ENCODE data around the gene CNTRL. TPM values are rescaled to one million over a fixed set of nuclear protein-coding genes. Genes with fewer than 3 reads are reported as not detected.
A peak's percentile ranks its signal among the peaks of the same experiment; 100 is the strongest.

The CNTRL gene
- total RNA-seq, 4 donors from 2014 or later = 23.4 to 32.7 (median 31.0) TPM

DNA sequence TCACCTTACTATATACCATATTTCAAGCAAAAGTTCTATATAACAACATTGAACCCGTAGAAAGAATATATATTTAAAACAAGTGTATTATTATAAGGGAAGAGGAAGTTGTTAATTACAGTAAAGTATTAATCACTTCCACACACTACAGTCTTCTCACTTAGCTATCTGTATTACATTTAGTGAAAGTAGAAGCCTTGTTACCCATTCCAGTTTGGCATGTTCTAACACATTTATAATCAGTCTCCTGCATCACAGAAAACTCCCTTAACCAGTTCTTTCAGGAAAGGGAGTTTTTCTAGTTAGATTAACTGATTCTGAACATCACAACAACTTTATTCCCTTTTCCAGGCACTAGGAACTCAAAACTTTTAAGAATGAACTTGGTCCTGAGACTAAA, 120.0 kb downstream of the CNTRL start:
- Histone ChIP-seq H3K27ac (no peak overlapping the region), H3K4me3 (no peak overlapping the region), H3K36me3 (no peaks in the 10 kb centered on the region), H3K9me3 (no peaks in the 10 kb centered on the region), H3K27me3 (no peaks in the 10 kb centered on the region), H3K4me1 (peaks cover 0 to 100% (median 64%) of the 10 kb centered on the region in 4 donors)
- DNase-seq (ENCODE audit: low spot score in 2 of 2) = no peak
- no peak for TF ChIP-seq POLR2A (IDR thresholded peaks at IDR 0.05)
- 13 to 16% methylated on average over 1 of the region's 1 CpG for WGBS, 2 donors

DNA sequence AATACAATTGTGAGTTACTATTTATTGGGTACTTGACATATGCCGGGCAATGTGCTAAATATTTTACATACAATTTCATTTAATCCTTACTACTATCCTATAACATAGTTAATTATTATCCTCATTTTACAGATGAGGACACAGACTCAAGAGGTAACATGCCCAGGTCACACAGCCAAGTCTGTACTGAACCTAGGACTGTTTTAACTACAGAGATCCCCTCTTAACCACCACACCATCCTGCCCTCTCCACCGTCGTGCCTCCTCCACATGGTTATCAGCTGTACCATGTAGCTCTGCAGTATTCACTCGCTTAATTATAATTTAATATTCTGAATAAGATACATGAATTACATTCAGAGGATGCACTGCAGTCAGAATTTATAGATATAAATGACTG, 121.6 kb downstream of the CNTRL start:
- TF ChIP-seq POLR2A (IDR thresholded peaks at IDR 0.05) = no peak
- TF ChIP-seq, protein P1, sequence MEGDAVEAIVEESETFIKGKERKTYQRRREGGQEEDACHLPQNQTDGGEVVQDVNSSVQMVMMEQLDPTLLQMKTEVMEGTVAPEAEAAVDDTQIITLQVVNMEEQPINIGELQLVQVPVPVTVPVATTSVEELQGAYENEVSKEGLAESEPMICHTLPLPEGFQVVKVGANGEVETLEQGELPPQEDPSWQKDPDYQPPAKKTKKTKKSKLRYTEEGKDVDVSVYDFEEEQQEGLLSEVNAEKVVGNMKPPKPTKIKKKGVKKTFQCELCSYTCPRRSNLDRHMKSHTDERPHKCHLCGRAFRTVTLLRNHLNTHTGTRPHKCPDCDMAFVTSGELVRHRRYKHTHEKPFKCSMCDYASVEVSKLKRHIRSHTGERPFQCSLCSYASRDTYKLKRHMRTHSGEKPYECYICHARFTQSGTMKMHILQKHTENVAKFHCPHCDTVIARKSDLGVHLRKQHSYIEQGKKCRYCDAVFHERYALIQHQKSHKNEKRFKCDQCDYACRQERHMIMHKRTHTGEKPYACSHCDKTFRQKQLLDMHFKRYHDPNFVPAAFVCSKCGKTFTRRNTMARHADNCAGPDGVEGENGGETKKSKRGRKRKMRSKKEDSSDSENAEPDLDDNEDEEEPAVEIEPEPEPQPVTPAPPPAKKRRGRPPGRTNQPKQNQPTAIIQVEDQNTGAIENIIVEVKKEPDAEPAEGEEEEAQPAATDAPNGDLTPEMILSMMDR (IDR thresholded peaks at IDR 0.05) = no peak
- Histone ChIP-seq H3K27me3 (no peaks in the 10 kb centered on the region), H3K4me3 (no peak overlapping the region), H3K9me3 (no peaks in the 10 kb centered on the region), H3K27ac (no peak overlapping the region), H3K36me3 (no peaks in the 10 kb centered on the region), H3K4me1 (peaks cover 0 to 93% (median 70%) of the 10 kb centered on the region in 4 donors)
- WGBS, 2 donors = 53 to 56% methylated on average over 4 of the region's 4 CpGs
- no peak for DNase-seq (ENCODE audit: low spot score in 2 of 2)

DNA sequence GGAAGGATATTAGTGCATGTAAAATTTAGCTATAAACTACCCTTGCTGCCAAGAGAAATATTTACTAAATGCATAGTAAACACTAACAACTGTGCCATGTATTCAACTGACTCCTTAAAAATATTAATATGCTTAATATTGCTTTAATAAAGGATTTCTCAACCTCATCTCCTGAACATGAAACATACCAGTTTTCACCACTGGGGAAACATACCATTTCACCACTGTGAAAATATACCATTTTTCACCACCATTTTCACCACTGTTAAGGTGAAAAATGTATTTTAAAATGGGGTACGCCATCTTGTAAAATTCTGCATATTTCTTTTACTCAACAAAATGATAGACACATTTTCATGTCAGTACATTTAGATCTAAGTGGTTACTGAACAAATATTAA, 122.4 kb downstream of the CNTRL start:
- H3K27ac ChIP-seq = no peak overlapping the region
- no peaks in the 10 kb centered on the region for H3K36me3 ChIP-seq
- DNase-seq (ENCODE audit: low spot score in 2 of 2) = no peak
- WGBS, 2 donors = 96 to 100% methylated on average over 1 of the region's 1 CpG
- peaks cover 0 to 87% (median 66%) of the 10 kb centered on the region in 4 donors for H3K4me1 ChIP-seq
- no peaks in the 10 kb centered on the region for H3K9me3 ChIP-seq
- no peaks in the 10 kb centered on the region for H3K27me3 ChIP-seq
- no peak overlapping the region for H3K4me3 ChIP-seq
- TF ChIP-seq, protein P1 (IDR thresholded peaks at IDR 0.05) = no peak
- no peak for TF ChIP-seq POLR2A (IDR thresholded peaks at IDR 0.05)
- TF ChIP-seq EP300 (IDR thresholded peaks at IDR 0.05) = no peak

DNA sequence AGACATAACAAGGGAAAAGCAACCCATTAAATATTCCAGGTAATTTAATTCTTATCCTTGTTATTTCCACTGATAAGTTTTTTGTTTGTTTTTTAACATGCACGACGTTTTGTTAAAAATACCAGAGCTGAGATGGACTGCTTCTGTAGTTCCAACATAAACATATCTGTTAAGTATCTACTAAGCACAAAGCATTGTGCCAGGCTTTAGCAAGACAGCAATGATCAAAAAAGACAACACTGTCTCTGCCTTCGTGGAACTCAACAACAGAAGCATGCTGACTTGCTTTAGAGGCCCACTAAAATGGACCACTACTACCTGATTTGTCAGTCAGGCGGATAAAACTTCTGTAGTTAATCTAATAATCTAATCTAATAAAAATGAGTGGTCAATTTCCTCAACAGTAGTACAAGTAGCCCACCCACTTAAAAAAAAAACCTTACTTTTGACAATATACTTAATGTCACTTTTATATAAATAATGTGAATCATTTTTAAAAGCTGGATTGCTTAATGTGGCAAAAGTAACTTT, 123.8 kb downstream of the CNTRL start:
- Histone ChIP-seq H3K9me3 (no peaks in the 10 kb centered on the region), H3K27me3 (no peaks in the 10 kb centered on the region), H3K27ac (no peak overlapping the region), H3K4me3 (no peak overlapping the region), H3K4me1 (peaks cover 0 to 76% (median 57%) of the 10 kb centered on the region in 4 donors), H3K36me3 (no peaks in the 10 kb centered on the region)
- 32 to 34% methylated on average over 4 of the region's 4 CpGs for WGBS, 2 donors
- no peak for DNase-seq (ENCODE audit: low spot score in 2 of 2)
- TF ChIP-seq POLR2A (IDR thresholded peaks at IDR 0.05) = no peak
- TF ChIP-seq, protein P1 (IDR thresholded peaks at IDR 0.05) = no peak

DNA sequence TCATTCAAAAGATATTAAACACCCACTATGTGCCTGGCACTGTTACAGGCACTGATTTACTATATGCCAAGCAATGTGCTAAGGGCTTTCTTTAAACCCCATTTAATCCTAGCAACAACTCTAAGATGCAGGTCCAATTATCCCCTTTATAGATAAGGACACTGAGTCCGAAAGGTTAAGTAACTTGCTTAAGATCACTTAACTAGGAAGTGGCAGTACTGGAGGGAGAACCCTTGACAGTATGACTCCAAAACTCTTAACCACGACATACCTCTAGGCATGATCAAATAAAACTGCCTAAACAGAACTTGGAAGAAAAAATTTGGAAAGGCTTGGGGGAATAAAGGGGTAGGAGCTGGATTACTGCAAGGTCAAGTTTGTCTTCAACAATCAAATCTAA, 125.2 kb downstream of the CNTRL start:
- TF ChIP-seq POLR2A (IDR thresholded peaks at IDR 0.05) (no peak), EP300 (IDR thresholded peaks at IDR 0.05) (no peak)
- TF ChIP-seq, protein P1 (IDR thresholded peaks at IDR 0.05) = no peak
- Histone ChIP-seq H3K9me3 (no peaks in the 10 kb centered on the region), H3K4me1 (peaks cover 0 to 62% (median 50%) of the 10 kb centered on the region in 4 donors), H3K36me3 (no peaks in the 10 kb centered on the region), H3K27ac (peak overlapping the region in 1 of 4 donors; percentile 94), H3K4me3 (peak overlapping the region in 3 of 4 donors; percentile 66 to 94 (median 93)), H3K27me3 (no peaks in the 10 kb centered on the region)
- 28 to 37% methylated on average over 2 of the region's 2 CpGs for WGBS, 2 donors
- DNase-seq (ENCODE audit: low spot score in 2 of 2) = no peak

DNA sequence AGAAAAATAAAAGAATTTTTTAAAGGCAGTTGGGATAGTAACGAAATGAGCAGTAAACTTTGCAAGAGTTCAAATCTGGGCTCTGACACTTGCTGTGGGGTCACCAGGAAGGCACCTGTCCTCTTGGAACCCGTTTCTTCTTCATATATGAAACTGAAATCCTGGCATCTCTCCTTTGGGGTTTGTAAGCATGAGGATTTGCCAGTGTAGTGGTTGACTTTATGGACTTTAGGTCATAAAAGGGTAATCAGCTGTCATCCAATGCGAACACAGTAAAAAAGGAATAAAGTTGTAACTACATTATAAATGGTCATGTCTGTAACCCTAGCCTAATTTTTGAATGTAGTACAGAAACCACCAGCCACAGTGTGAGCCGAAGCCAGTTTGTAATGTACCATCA, 125.6 kb downstream of the CNTRL start:
- no peaks in the 10 kb centered on the region for H3K9me3 ChIP-seq
- peak overlapping the region in 3 of 4 donors; percentile 91 to 96 (median 94) for H3K27ac ChIP-seq
- no peaks in the 10 kb centered on the region for H3K27me3 ChIP-seq
- H3K36me3 ChIP-seq = no peaks in the 10 kb centered on the region
- peaks cover 0 to 58% (median 46%) of the 10 kb centered on the region in 4 donors for H3K4me1 ChIP-seq
- H3K4me3 ChIP-seq = peak overlapping the region; percentile 66 to 96 (median 94)
- no peak for DNase-seq (ENCODE audit: low spot score in 2 of 2)
- WGBS, 2 donors = 4 to 11% methylated on average over 4 of the region's 4 CpGs
- TF ChIP-seq EP300 (IDR thresholded peaks at IDR 0.05) (no peak), POLR2A (IDR thresholded peaks at IDR 0.05) (no peak)
- TF ChIP-seq, protein P1 (IDR thresholded peaks at IDR 0.05) = no peak

All from tibial nerve (tissue), 4 donors.